Measurements from ENCODE around the gene URB1. TPM values are rescaled to one million over a fixed set of nuclear protein-coding genes. Genes with fewer than 3 reads are reported as not detected.

Gene URB1
- total and polyA plus RNA-seq, 11 donors, result 4.6 to 26.0 (median 11.1) TPM

DNA sequence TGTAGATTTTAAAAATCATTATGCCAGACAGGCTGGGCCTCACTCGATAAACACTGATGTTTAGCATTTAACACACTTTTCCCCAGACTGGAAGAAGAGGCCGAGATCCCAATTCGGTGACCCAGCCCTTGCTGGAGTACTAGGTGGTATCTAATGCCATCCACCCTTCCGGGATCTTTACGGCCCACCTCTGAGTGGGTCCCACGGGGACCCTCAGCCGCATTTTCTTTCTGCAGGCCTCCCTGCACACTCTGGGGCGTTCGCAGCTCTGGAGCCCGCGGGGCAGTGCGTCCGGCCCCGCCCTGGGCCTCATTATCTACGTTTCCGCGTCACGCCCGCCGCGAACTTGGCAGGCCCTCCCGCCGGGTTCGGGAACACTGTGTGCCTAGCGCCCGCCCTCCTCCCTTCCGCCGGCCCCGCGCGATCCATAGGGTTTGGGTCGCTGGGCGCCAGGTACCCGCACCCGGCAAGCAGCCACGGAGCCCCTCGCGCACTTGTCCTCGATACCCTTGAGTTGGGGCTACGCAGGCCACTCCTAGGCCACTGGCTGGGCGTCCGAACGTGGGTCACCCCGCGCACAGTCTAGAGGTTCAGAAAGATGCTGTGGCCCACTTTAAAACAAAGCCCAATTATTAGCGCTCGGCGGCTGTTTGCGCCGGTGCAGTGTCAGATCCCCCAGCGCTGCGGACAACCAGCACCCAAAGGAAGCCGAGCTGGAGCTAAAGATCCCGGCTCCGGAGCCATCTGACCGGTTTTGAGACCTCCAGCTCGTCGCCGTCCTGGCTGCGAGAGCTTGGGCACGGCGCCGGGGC is 18.7 kb upstream of the URB1 start:
- no peaks in the 10 kb centered on the region for H3K9me3 ChIP-seq
- intact Hi-C loops (cut with DNase I), result loop anchor here (2.0 to 10.0 kb wide), 12 partner anchors 41 to 201 kb away; partner anchors contain the start of gene CFAP298 (in 1 of the 10)
- peaks cover 0 to 3% (median 0%) of the 10 kb centered on the region in 9 donors for H3K36me3 ChIP-seq
- H3K4me1 ChIP-seq, result peaks cover 8 to 58% (median 35%) of the 10 kb centered on the region in 12 donors
- DNase-seq (peak; percentile 91 to 96 (median 96)), ATAC-seq (peak; percentile 90 to 94 (median 92))
- H3K27ac ChIP-seq, result peak overlapping the region; percentile 94 to 100 (median 99)
- TF ChIP-seq, protein P1, sequence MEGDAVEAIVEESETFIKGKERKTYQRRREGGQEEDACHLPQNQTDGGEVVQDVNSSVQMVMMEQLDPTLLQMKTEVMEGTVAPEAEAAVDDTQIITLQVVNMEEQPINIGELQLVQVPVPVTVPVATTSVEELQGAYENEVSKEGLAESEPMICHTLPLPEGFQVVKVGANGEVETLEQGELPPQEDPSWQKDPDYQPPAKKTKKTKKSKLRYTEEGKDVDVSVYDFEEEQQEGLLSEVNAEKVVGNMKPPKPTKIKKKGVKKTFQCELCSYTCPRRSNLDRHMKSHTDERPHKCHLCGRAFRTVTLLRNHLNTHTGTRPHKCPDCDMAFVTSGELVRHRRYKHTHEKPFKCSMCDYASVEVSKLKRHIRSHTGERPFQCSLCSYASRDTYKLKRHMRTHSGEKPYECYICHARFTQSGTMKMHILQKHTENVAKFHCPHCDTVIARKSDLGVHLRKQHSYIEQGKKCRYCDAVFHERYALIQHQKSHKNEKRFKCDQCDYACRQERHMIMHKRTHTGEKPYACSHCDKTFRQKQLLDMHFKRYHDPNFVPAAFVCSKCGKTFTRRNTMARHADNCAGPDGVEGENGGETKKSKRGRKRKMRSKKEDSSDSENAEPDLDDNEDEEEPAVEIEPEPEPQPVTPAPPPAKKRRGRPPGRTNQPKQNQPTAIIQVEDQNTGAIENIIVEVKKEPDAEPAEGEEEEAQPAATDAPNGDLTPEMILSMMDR (IDR thresholded peaks at IDR 0.05), result no peak
- TF ChIP-seq POLR2A (IDR thresholded peaks at IDR 0.05), result peak in 1 of 2 donors; percentile 79
- H3K27me3 ChIP-seq, result no peaks in the 10 kb centered on the region
- WGBS, 4 donors, result 0 to 2% (median 1%) methylated on average over 36 to 63 of the region's 63 CpGs
- peak overlapping the region; percentile 36 to 95 (median 76) for H3K4me3 ChIP-seq

DNA sequence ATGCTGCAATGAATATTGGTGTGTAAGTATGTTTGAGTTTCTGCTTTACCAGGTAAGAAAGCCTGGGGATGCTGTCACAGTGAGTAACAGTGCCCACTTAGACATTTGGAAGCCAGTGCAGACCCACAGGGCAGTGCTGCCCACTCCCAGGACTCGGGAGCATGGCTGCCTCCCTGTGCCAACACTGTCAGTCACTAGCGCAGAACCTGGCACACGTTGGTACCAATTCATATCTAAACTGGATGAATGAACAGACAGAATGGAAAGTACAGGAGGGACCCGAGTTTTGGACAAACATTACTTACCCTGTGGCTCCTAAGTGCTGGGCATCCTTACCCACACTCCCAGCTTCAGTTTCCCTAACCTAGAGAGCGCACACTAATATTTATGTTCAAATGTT is 18.1 kb upstream of the URB1 start:
- WGBS, 4 donors, result 53 to 68% (median 57%) methylated on average over 5 of the region's 5 CpGs
- H3K4me1 ChIP-seq, result peaks cover 8 to 55% (median 34%) of the 10 kb centered on the region in 12 donors
- H3K27me3 ChIP-seq, result no peaks in the 10 kb centered on the region
- intact Hi-C loops (cut with DNase I), result loop anchor here in 9 of 10 donors (2.0 to 10.0 kb wide), 9 partner anchors 41 to 201 kb away; partner anchors contain the start of gene CFAP298 (in 1 of the 9)
- ATAC-seq (peak in 2 of 4 donors; percentile 4 to 10), DNase-seq (peak in 1 of 5 donors; percentile 50)
- H3K9me3 ChIP-seq, result no peaks in the 10 kb centered on the region
- H3K4me3 ChIP-seq, result peak overlapping the region in 10 of 12 donors; percentile 60 to 95 (median 78)
- TF ChIP-seq POLR2A (IDR thresholded peaks at IDR 0.05), result no peak
- TF ChIP-seq, protein P1 (IDR thresholded peaks at IDR 0.05), result no peak
- H3K27ac ChIP-seq, result peak overlapping the region; percentile 94 to 100 (median 99)
- peaks cover 0 to 3% (median 0%) of the 10 kb centered on the region in 9 donors for H3K36me3 ChIP-seq

DNA sequence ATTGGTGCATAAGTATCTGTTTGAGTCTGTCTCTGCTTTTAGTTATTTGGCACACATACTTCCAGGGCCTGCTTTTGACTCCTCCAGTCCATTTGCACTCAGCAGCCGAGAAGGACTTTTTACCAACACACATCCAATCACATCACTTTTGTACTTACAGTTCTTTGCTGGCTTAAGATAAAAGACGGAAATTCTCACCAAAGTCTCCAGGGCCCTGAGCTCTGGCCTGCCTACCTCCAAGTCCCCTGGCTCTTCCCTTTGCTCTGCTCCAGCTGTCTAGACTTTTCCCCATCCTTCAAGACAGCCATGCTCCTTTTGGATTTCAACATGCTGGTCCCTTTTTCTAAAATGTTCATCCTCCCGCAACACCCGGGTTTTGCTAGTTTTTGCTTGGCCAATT is 17.5 kb upstream of the URB1 start:
- ATAC-seq (peak in 1 of 4 donors; percentile 7), DNase-seq (no peak)
- intact Hi-C loops (cut with DNase I), result loop anchor here in 9 of 10 donors (2.0 to 10.0 kb wide), 9 partner anchors 42 to 202 kb away; partner anchors contain the start of gene CFAP298 (in 1 of the 9)
- no peak for TF ChIP-seq POLR2A (IDR thresholded peaks at IDR 0.05)
- TF ChIP-seq, protein P1 (IDR thresholded peaks at IDR 0.05), result no peak
- H3K4me3 ChIP-seq, result no peak overlapping the region
- no peaks in the 10 kb centered on the region for H3K27me3 ChIP-seq
- peak overlapping the region; percentile 94 to 100 (median 99) for H3K27ac ChIP-seq
- peaks cover 0 to under 1% (median 0%) of the 10 kb centered on the region in 9 donors for H3K36me3 ChIP-seq
- peaks cover 8 to 49% (median 30%) of the 10 kb centered on the region in 12 donors for H3K4me1 ChIP-seq
- WGBS, 4 donors, result 64 to 79% (median 71%) methylated on average over 4 of the region's 4 CpGs
- H3K9me3 ChIP-seq, result no peaks in the 10 kb centered on the region

DNA sequence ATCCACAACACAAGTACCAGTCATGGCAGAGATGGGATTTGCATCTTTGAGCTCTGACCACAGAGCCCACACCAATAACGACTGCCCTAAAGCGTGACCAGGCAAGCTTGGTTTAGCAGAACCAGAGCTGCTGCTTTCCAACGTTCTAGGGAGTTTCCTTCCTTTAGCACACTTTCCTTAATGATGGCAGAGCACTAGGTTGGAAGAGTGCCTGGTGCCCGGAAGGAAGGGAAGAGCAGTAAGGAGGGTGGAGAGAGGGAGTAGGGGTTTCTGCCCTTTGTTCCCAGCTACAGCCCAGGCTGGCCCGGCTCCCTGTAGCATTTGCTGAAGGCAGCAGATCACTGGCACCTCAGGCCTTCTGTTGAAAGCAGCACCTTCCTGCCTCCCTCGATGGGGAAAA is 13.6 kb upstream of the URB1 start:
- H3K4me3 ChIP-seq, result no peak overlapping the region
- no peaks in the 10 kb centered on the region for H3K36me3 ChIP-seq
- intact Hi-C loops (cut with DNase I), result no loop called here
- DNase-seq (no peak), ATAC-seq (peak in 1 of 4 donors; percentile 18)
- H3K4me1 ChIP-seq, result peaks cover 6 to 44% (median 24%) of the 10 kb centered on the region in 12 donors
- no peaks in the 10 kb centered on the region for H3K27me3 ChIP-seq
- peak overlapping the region in 6 of 12 donors; percentile 3 to 50 (median 26) for H3K27ac ChIP-seq
- WGBS, 4 donors, result 43 to 53% (median 45%) methylated on average over 6 of the region's 6 CpGs
- no peaks in the 10 kb centered on the region for H3K9me3 ChIP-seq
- TF ChIP-seq, protein P1 (IDR thresholded peaks at IDR 0.05), result no peak
- TF ChIP-seq POLR2A (IDR thresholded peaks at IDR 0.05), result no peak

Measured in heart left ventricle (tissue), 16 donors.